ENCODE data around the gene NR4A1.

- TF ChIP-seq POLR2A (IDR thresholded peaks at IDR 0.05; ENCODE audit: low read length) (no peak), GATA1 (IDR thresholded peaks at IDR 0.05; ENCODE audit: low read depth, low read length) (no peak)
These were observed 15.8 kb downstream of the NR4A1 start for GRCh38 chr12:52067081-52067374.

Measured in erythroblast (primary cell).